GM21786 (cell line): ENCODE data around the gene IGFBP1.

Source experiments
- ATAC-seq: cut with Tn5 transposase; IDR thresholded peaks from one replicate; pipeline ENCODE4 v1.9.1; 2021; ENCODE audit not compliant: unreplicated experiment

The IGFBP1 gene

DNA sequence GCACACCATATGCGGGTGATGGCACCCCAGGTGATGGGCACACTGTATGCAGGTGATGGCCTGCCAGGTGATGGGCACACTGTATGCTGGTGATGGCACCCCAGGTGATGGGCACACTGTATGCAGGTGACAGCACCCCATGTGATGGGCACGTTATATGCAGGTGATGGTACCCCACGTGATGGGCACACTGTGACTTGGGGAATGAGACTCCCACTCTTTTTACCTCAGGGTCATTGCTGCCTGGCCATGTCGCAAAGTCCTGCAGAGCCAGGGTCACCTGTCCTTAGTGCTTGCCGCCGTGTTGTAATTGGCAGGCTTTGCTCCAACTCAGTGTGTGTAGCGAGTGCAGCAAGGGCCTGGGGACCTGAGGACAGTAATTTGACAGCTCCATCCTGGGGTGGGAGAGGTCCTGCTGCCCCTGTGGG is 7.8 kb upstream of the IGFBP1 start:
- no peak for ATAC-seq

- ATAC-seq = no peak
These were observed 7.0 kb upstream of the IGFBP1 start for GRCh38 chr7:45881280-45881758.

DNA sequence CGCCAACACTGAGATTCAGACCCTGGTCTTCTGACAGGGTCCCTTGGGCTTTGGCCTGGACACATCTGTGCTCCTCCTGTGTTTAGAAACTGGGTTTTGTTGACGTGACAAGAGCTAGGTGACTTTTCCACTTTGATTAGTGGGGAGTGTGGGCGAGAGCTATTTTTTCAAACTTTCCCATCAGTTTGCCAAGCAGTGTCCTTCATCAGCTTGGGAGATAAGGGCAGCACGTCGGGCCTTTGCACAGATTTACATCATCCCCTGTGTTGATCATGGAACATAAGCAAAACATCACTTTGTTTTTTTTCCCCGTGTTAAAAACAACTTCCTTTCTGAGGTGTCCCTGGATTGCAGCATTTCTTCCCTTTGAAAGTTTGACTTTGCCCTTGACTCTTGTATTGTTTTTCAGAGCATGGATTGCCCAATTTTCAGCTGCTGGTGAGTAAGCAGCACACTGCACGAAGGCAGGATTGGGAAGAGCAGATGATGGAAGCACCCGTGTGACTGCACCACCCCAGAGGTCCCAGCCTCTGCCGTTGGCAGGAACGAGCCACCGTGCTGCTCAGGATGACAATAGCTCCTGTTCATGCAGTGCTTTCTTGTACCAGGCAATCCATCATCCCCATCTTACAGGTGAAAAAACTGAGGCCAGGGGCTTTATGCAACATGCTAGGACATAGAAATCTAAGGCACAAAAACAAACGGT is 6.4 kb upstream of the IGFBP1 start:
- no peak for ATAC-seq

DNA sequence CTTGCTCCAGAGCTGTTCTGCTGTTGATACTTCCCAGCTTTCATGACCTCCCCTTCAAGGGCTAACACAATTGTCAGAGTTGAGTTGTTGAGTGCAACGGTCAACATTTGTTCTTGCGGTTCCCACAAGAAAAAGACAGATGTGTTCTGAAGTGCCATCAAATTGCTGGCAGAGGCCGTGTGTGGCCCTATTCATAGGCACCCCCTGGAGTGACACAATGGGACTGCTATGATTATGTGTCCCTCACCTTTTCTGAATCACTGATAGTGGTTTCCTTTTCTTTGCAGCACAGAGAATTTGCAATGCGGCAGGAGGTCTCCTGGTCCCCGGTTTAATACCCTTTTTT is 5.8 kb upstream of the IGFBP1 start:
- no peak for ATAC-seq

- no peak for ATAC-seq
These were observed 4.2 kb upstream of the IGFBP1 start for GRCh38 chr7:45884136-45884535.

GRCh38 chr7:45885264-45885882 is 2.9 kb upstream of the IGFBP1 start:
- no peak for ATAC-seq

DNA sequence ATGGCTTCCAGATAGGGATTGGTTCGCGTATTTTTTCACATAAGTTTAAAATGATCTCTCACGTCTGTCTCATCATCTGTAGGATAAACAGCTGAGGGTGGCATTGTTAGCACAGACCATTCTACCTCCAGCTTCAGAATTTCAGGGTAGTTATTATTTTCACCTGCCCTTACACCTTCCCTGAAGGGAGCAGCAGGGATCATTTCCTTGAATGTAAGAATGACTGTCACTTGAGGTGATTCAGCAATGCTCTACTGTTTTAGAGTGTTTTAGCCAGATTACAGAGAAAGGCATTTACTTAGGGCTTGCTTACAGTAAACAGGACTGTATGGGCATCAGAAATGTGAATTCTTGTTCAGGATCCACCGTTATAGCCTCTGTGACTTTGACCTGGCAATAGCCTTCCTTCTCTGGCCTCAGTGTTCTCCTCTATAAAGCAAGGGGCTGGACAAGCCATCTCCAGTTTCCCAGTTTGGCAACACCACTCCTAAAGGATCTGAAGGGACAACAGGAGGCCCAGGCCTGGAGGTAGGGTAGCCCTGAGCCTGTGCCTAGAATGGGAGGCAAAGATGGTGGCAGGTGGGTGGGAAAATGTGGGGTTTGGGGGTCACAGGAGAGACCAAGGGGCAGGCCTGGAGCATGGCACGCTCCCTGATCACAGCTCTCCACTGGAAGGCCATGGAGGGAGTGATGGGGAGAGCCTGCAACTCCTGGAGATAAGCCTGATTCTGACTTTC is 1.2 kb upstream of the IGFBP1 start:
- no peak for ATAC-seq

- no peak for ATAC-seq
These were observed 692 bp downstream of the IGFBP1 start for GRCh38 chr7:45888993-45889366.

DNA sequence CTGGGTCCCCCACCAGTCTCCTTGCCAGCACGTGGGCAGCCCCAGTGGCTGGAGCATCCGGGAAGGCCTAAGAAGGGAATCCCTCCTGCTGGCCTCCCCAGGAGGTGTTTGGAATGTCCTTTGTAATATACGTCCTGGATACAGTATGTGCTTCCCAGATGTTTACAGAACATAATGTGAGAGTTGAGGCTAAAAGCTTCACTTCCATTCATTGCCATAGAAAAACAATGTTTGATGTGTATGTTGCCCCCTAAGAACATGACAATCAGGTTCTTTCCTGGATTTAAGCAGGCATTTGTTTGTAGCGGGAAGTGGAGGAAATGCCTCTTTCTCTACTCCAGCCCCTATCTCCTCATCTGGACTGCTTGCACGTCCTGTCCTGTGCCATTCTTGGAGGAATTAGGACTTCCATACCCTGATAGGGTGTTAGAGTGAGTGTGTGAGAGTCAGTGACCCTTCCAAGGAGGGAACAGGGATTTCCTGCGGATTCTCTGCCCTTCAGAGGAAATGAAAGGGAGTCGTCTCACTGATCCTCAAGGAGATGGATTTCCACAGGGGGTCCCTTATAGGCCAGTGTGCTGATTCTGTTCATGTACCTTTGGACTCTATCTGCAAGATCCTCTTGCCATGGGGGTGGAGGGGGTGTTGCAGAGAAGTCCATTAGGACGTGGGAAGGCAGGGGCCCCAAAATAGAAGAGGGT is 1.2 kb downstream of the IGFBP1 start:
- no peak for ATAC-seq

- no peak for ATAC-seq
These were observed 2.0 kb downstream of the IGFBP1 start for GRCh38 chr7:45890125-45890901.

DNA sequence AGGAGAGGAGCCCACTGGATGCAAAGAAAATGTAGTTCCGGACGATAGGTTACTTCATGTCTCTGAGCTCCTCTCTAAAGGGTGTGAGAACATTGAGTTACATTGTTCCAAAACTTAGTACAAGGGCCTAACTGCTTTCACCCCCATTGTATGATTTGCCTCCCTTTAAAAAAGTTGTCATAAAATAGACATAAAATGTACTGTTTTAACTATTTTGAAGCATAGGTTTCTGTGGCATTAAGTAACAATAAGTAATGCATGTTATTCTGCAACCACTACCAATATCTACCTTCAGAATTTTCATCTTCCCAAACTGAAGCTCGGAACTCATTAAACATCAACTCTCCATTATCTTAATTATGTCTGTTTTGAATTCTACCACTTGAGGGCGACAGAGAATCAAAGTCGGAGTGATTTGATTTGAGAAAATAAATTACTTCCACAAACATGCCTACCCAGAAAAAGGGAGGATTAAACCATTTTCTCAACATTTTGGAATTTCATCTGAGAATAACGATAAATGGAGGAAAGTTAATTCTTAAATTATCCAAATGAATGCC is 2.7 kb downstream of the IGFBP1 start:
- no peak for ATAC-seq

GRCh38 chr7:45891462-45892402 is 3.4 kb downstream of the IGFBP1 start:
- no peak for ATAC-seq

DNA sequence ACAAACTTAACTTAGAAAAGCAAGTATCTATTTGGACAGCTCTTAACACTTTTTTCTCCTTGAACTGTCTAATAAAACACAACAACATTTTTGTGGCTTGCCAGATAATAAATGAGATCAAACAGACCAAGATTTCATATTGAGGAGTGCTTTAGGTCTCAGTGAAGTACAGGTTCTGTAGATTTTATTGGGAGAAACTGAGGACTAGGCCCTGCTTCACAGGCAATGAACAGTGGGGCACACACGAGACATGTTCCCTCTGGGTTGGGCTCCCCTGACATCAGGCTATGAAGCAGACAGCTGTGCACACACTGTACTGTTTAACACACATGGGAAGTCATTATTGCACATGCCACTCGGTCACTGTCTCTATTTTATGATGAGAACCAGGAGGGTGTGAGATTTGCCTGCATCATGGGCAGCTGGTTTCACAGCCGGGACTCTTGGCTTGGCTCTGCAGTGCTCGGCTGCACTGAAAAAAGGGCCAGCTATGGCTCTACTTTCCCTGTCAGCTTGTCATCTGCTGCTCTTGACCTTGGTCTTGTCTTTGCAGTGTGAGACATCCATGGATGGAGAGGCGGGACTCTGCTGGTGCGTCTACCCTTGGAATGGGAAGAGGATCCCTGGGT is 4.2 kb downstream of the IGFBP1 start:
- ATAC-seq = no peak

- ATAC-seq = no peak
These were observed 5.2 kb downstream of the IGFBP1 start for GRCh38 chr7:45893374-45893995.

DNA sequence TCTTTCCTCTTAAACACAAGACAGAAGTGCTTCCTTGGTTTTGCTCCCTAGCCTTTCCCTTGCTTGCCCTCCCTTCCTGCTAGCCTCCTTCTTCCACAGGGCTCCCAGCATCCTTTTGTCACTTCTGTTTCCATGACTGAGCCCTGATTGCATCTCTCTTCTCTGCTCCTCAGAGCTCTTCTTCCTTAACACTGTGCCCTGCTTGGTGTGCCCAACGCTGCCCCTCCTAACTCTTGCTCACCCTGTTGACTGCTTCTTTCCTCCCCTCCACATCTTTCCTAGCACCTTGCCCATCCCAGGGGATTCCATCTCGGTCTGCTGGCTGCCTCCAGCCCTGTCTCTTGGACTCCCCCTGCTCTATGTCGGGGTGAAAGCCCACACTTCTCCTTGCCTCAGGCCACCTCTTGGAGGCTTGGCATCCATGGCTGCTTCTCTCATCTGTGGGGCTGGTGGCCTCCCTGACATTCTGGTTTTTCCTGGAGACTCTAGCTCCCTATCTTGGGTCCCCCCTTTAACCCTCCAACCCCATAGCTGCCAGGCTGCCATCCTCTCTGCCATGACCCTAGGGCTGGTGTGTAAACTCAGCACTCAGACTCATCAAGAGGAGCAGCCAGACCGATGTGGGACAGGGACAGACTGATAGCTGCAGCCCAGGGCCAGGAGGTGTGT is 5.8 kb downstream of the IGFBP1 start:
- no peak for ATAC-seq

- no peak for ATAC-seq
These were observed 6.4 kb downstream of the IGFBP1 start for GRCh38 chr7:45894665-45895062.

DNA sequence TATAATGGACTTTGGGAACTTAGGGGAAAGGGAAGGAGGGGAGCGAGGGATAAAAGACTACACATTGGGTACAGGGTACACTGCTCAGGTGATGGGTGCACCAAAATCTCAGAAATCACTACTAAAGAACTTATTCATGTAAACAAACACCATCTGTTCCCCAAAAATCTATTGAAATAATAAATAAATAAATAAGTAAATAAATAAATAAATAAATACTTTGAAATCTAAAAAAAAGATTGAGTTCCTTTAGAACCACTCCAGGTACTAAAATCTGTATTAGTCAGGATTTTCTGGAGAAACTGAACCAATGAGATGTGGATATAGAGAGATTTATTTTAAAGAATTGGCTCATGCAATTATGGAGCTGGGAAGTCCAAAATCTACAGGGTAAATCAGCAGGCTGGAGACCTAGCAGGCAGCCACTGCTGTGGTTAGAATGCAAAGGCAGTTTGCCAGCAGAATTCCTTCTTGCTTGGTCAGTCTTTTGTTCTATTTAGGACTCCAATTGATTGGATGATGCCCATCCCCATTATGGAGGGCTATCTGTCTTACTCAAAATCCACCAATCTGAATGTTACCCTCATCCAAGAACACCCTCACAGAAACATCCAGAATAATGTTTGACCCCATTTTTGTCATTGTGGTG is 8.9 kb downstream of the IGFBP1 start:
- ATAC-seq = no peak
